Bladder microvascular endothelial cell (primary cell): Measurements from ENCODE around the gene ANKRD24. TPM values are rescaled to one million over a fixed set of nuclear protein-coding genes. Genes with fewer than 3 reads are reported as not detected.

Experiments
- total RNA-seq: library from RNA; depleted of rRNA; stranded (reverse); fragments of >200 nt; gene quantifications from 2 replicates; pipeline ENCODE4 v1.2.3, GENCODE V29; 2014

The ANKRD24 gene
- total RNA-seq = 0.32 and 0.88 TPM in 2 replicates

GRCh38 chr19:4182084-4182810 lies at the start of gene ANKRD24, which contains the start of gene SIRT6:
Gene ANKRD24, plus strand, starts transcription at chr19:4182689. Its CDS starts 3,737 bp downstream, at chr19:4186426.
Gene SIRT6, minus strand, starts transcription at chr19:4182563. Its CDS starts 24 bp downstream, at chr19:4182539.

GRCh38 chr19:4229179-4229931 lies 46.9 kb downstream of the ANKRD24 start, which contains the start of gene EBI3:
Gene EBI3, plus strand, starts transcription at chr19:4229523. Its CDS starts 28 bp downstream, at chr19:4229551.

GRCh38 chr19:4246767-4247593 lies 64.5 kb downstream of the ANKRD24 start, which contains the start of gene YJU2:
Gene YJU2, plus strand, starts transcription at chr19:4247080. Its CDS starts 67 bp downstream, at chr19:4247147.

Other genes with a start within 250 kb of the ANKRD24 start
- gene NMRK2, start 249.6 kb upstream of the ANKRD24 start, total RNA-seq = not detected in 2 replicates
- gene DAPK3, start 211.6 kb upstream of the ANKRD24 start, total RNA-seq = 158 and 304 TPM in 2 replicates
- gene EEF2, start 197.2 kb upstream of the ANKRD24 start, total RNA-seq = 2,070 and 2,682 TPM in 2 replicates
- gene PIAS4, start 175.0 kb upstream of the ANKRD24 start, total RNA-seq = 26.7 and 26.9 TPM in 2 replicates
- 8.4 and 18.3 TPM in 2 replicates for gene ZBTB7A, start 115.8 kb upstream of the ANKRD24 start, total RNA-seq
- gene MAP2K2, start 58.6 kb upstream of the ANKRD24 start, total RNA-seq = 135 and 175 TPM in 2 replicates
- not detected in 2 replicates for gene CREB3L3, start 29.1 kb upstream of the ANKRD24 start, total RNA-seq
- 8.7 and 13.6 TPM in 2 replicates for gene SIRT6, start 126 bp upstream of the ANKRD24 start, total RNA-seq
- gene EBI3, start 46.8 kb downstream of the ANKRD24 start, total RNA-seq = 0.16 and 2.6 TPM in 2 replicates
- gene YJU2, start 64.4 kb downstream of the ANKRD24 start, total RNA-seq = 14.1 and 16.8 TPM in 2 replicates
- gene SHD, start 96.6 kb downstream of the ANKRD24 start, total RNA-seq = not detected in 2 replicates
- gene TMIGD2, start 119.7 kb downstream of the ANKRD24 start, total RNA-seq = not detected in 2 replicates
- gene FSD1, start 121.9 kb downstream of the ANKRD24 start, total RNA-seq = 6.0 and 11.6 TPM in 2 replicates
- 21.2 and 63.9 TPM in 2 replicates for gene STAP2, start 156.1 kb downstream of the ANKRD24 start, total RNA-seq
- 7.2 and 8.7 TPM in 2 replicates for gene MPND, start 160.9 kb downstream of the ANKRD24 start, total RNA-seq
- gene SH3GL1, start 217.9 kb downstream of the ANKRD24 start, total RNA-seq = 26.7 and 62.7 TPM in 2 replicates
- 13.8 and 14.5 TPM in 2 replicates for gene CHAF1A, start 220.0 kb downstream of the ANKRD24 start, total RNA-seq